ENCODE results near the gene CCDC92B. TPM values are rescaled to one million over a fixed set of nuclear protein-coding genes. Genes with fewer than 3 reads are reported as not detected.
"Not testable (repeated sequence)": the region's sequence is repeated elsewhere in the genome, so short reads cannot be mapped to it uniquely, and the experiment has no call there.

CCDC92B gene
- total and polyA plus RNA-seq, 5 experiments from 2014 or later: 0.16 to 0.30 TPM; not detected in 3

DNA sequence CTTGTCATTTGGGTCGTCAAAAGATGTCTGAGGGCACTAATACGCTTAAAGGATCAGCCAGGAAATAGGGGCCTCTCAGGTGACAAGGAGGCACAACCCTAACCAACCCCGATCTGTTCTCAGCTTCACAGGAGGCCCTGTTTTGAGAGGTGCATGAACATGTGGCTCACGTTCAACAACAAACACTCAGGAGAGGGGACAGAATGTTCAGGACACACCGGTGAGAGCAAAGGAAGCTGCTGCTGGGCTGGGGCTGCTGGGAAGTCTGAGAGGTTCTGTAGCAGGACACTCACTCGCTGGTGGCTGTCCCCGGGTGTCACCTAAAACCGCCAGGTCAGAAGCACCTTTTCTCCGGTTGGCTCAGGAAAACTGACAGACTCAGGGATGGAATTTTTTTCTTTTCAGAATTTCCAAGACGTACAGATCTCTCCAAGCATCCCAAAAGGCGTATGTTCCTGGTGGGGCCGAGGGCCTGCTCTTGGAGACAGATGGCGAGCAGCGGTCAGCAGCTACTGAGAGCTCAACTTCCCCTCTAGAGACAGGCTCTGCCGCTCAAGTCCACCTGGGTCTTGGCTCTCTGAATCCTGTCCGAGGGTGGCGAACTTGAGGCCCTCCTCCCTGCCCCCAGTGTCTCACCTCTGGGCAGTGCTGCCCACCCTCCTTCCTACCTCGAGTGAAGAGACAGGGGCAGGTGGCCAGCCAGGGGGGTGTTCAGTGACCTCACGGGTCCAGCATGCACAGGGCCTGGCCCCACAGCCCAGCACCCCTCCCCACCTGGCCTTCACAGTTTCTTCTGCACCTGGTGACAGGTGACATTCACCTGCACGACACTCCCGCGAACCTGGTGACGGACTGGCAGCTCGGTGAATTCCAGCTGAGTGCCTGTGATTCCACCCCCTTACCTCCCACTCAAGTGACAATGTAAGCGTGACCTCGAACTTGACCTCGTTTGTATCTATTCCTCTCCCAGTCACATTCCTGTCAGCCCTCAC is 60.8 kb downstream of the CCDC92B start:
- POLR2A ChIA-PET: no interaction called here
- Mint-ChIP-seq H3K4me3 (peak overlapping the region in 2 of 10 donors; percentile 20 to 62), H3K9me3 (no peaks in the 10 kb centered on the region), H3K36me3 (peaks cover 0 to 30% (median 0%) of the 10 kb centered on the region in 3 donors), H3K27me3 (no peaks in the 10 kb centered on the region), H3K4me1 (peaks cover 0 to 15% (median 8%) of the 10 kb centered on the region in 4 donors), H3K27ac (peak overlapping the region in 8 of 10 donors; percentile 8 to 88 (median 60))
- ATAC-seq (no peak), DNase-seq (peak in 1 of 10 donors; percentile 16)

DNA sequence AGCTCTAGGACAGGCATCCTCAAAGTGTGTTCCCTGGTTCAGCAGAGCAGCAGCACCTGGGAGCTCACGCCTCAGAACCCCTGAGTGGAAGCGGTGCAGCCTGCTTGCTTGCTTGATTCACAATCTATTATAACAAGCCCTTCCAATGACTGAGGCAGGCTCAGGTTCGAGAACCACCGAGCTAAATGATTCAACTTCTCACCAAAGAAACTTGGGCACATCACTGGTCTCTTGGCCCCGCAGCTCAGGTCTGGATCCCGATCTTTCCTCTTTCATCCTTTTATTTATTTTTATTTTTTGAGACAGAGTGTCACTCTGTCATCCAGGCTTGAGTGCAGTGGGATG is 62.4 kb downstream of the CCDC92B start:
- Mint-ChIP-seq H3K9me3 (no peaks in the 10 kb centered on the region), H3K27me3 (no peaks in the 10 kb centered on the region), H3K4me3 (no peak overlapping the region), H3K36me3 (peaks cover 0 to 37% (median 0%) of the 10 kb centered on the region in 3 donors), H3K27ac (peak overlapping the region in 8 of 10 donors; percentile 11 to 83 (median 54)), H3K4me1 (peaks cover 0 to 15% (median 7%) of the 10 kb centered on the region in 4 donors)
- DNase-seq (no peak), ATAC-seq (no peak)
- POLR2A ChIA-PET: no interaction called here

DNA sequence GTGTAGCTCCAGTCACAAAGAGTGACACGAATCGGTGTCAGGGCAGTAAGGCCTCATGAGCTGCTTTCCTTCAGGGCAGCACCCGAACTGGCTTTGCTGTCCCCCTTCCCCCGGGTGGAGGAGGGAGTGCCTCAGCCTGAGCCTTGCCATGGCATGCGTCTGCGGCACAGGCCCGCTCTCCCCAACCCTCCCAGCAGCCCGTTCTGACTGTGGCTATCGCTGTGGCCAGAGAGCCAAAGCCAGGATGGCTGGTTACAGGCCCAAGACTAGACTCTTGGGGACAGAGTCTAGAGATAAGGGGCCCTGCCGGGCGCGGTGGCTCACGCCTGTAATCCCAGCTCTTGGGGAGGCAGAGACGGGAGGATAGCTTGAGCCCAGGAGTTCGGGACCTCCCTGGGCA is 63.8 kb downstream of the CCDC92B start:
- DNase-seq: no peak
- Mint-ChIP-seq H3K27me3 (no peaks in the 10 kb centered on the region), H3K4me1 (peaks cover 0 to 15% (median 7%) of the 10 kb centered on the region in 4 donors), H3K9me3 (no peaks in the 10 kb centered on the region), H3K27ac (peak overlapping the region in 3 of 10 donors; percentile 27 to 67 (median 28)), H3K36me3 (peaks cover 0 to 42% (median 0%) of the 10 kb centered on the region in 3 donors), H3K4me3 (no peak overlapping the region)
- no peak for ATAC-seq
- POLR2A ChIA-PET: interaction anchor here (0.6 to 0.9 kb wide), 2 partner anchors 40 to 91 kb away, joined by 3 to 8 read pairs; no protein-coding TSS in a partner anchor

DNA sequence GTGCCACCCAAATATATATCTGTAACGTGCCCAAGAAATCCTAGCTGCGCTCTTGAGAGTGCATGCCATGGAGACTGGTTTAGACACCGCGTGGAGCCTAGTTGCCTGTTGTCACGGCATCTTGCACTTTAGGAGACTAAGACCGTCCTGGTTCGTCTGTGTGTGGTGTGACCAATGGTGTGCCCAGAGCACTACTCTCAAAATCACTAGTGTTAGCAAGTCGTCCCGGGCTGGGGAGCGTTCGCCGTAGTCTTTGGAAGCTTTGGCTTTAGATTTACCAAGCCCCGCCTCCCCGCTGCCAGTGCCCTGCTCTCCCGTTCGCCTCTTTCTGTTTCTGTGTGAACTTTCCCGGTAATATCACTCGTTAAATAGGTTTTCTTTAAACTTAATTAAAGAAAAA is 64.9 kb downstream of the CCDC92B start:
- Mint-ChIP-seq H3K4me1 (peaks cover 0 to 15% (median 7%) of the 10 kb centered on the region in 4 donors), H3K4me3 (no peak overlapping the region), H3K27ac (peak overlapping the region in 1 of 10 donors; percentile 33), H3K9me3 (no peaks in the 10 kb centered on the region), H3K36me3 (peaks cover 5 to 50% (median 7%) of the 10 kb centered on the region in 3 donors), H3K27me3 (no peaks in the 10 kb centered on the region)
- DNase-seq: no peak
- ATAC-seq: no peak
- POLR2A ChIA-PET: no interaction called here

DNA sequence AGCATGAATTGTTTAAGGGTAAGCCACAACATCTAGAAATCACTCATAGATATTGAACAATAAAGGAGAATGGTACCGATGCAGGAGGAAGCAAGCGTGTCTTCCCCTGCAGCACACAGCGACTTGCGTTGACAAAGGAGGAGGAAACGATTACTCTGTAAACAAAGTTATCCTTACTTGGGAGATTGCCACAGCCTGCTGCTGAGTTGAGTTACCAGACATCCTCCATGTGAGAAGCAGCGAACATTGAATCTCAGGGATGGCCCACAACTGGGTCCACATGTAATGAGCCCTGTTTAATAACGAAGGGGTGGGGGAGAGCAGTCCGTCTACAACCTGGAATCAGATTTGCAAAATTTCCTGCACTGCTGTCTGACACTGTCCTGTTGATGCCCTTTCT is 65.5 kb downstream of the CCDC92B start:
- POLR2A ChIA-PET: no interaction called here
- H3K36me3 Mint-ChIP-seq: peaks cover 5 to 56% (median 7%) of the 10 kb centered on the region in 3 donors
- H3K4me3 Mint-ChIP-seq: no peak overlapping the region
- H3K27me3 Mint-ChIP-seq: no peaks in the 10 kb centered on the region
- peaks cover 2 to 11% (median 5%) of the 10 kb centered on the region in 4 donors for H3K4me1 Mint-ChIP-seq
- peak overlapping the region in 1 of 10 donors; percentile 33 for H3K27ac Mint-ChIP-seq
- H3K9me3 Mint-ChIP-seq: no peaks in the 10 kb centered on the region
- no peak for ATAC-seq
- DNase-seq: no peak

DNA sequence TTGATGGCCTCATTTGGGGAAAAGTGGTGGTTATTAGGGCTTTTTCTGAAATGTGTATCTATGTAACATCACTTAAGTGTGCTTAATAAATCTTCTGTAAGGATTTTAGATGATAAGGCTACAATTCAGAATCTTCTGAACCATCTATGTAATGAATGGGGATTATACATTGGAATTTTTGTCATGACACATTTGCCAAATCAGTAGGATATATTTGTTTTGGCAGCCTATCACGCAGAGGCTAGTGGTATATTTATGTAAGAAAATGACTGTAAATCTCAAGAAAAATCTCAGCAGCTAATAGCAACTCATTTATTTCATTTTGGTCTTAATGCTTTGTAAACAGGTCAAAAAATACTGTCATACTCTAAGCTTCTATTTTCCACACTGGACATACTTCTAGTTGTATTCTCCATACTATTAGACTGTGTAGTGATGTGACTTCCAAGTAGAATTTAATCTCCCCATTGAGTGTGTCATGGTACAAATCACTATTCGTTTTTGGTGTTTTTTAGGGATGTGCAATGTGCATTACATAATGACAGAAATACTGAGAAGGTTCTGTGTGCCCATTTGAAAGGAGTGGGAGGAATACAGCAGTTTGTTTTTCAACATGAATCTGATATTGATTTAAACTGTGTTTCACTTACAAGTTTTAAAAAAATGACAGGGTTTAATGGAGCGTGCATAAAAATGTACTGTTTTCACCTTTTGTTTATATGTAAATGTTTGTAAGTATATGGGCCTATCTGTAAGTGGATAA is 67.1 kb downstream of the CCDC92B start:
- no peaks in the 10 kb centered on the region for H3K27me3 Mint-ChIP-seq
- H3K4me3 Mint-ChIP-seq: no peak overlapping the region
- ATAC-seq: no peak
- H3K27ac Mint-ChIP-seq: peak overlapping the region in 3 of 10 donors; percentile 21 to 37 (median 28)
- H3K4me1 Mint-ChIP-seq: peaks cover 0 to 4% (median 2%) of the 10 kb centered on the region in 4 donors
- no peak for DNase-seq
- H3K9me3 Mint-ChIP-seq: no peaks in the 10 kb centered on the region
- POLR2A ChIA-PET: no interaction called here
- H3K36me3 Mint-ChIP-seq: peaks cover 5 to 66% (median 8%) of the 10 kb centered on the region in 3 donors

DNA sequence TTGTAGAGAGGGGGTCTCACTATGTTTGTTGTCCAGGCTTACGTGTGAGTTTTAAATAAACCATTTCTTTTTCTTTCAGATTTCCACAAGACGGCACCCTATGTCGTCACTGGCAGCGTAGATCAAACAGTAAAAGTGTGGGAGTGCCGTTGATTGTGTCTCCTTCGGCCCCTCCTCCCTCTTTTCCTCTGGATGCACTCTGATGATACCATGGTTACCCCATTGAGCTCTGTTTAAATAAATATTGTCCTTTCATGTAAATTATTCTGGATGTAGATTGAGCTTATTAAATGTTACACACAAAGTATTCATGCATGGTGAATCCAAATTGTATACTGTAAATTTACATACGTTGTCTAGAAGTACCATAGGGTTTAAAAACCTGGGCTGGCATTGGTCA is 67.8 kb downstream of the CCDC92B start:
- DNase-seq (no peak), ATAC-seq (no peak)
- H3K27ac Mint-ChIP-seq: peak overlapping the region in 1 of 10 donors; percentile 29
- no peaks in the 10 kb centered on the region for H3K27me3 Mint-ChIP-seq
- H3K4me3 Mint-ChIP-seq: no peak overlapping the region
- POLR2A ChIA-PET: no interaction called here
- H3K9me3 Mint-ChIP-seq: no peaks in the 10 kb centered on the region
- peaks cover 5 to 71% (median 12%) of the 10 kb centered on the region in 3 donors for H3K36me3 Mint-ChIP-seq
- H3K4me1 Mint-ChIP-seq: peaks cover 0 to 4% (median 0%) of the 10 kb centered on the region in 4 donors

DNA sequence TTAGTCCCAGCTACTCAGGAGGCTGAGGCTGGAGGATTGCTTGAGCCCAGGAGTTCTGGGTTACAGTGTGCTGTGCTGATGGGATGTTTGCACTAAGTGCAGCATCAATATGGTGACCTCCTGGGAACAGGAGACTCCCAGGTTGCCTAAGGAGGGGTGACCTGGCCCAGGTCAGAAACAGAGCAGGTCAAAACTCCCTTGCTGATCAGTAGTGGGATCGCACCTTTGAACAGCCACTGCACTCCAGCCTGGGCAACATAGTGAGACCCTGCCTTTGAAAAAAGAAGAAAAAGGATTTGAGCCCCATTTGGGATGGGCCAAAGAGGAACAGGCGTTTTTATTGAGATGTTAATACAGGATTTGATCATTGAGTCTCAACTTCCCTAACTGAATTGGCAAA is 68.5 kb downstream of the CCDC92B start:
- H3K36me3 Mint-ChIP-seq: peaks cover 5 to 74% (median 15%) of the 10 kb centered on the region in 3 donors
- H3K9me3 Mint-ChIP-seq: no peaks in the 10 kb centered on the region
- no peaks in the 10 kb centered on the region for H3K27me3 Mint-ChIP-seq
- peaks cover 0 to 4% (median 0%) of the 10 kb centered on the region in 4 donors for H3K4me1 Mint-ChIP-seq
- no peak for DNase-seq
- peak overlapping the region in 3 of 10 donors; percentile 29 to 71 (median 31) for H3K27ac Mint-ChIP-seq
- no peak overlapping the region for H3K4me3 Mint-ChIP-seq
- POLR2A ChIA-PET: no interaction called here
- ATAC-seq: no peak

DNA sequence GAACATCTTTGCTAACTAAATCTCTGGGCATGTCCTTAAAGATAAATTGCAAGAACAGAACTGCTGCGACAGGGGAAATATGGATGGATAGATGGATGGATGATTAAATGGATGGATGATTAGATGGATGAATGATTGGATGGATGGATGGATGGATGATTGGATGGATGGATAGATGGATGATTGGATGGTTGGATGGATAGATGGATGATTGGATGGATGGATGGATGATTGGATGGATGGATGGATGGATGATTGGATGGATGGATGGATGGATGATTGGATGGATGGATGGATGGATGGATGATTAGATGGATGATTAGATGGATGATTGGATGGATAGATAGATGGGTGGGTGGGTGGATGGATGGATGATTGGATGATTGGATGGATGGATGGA is 70.2 kb downstream of the CCDC92B start:
- H3K9me3 Mint-ChIP-seq, H3K4me1 Mint-ChIP-seq, ATAC-seq, H3K27me3 Mint-ChIP-seq, DNase-seq, H3K4me3 Mint-ChIP-seq, POLR2A ChIA-PET: not testable (repeated sequence)
- Mint-ChIP-seq H3K27ac (peak overlapping the region in 5 of 10 donors; percentile 17 to 67 (median 43)), H3K36me3 (peaks cover 5 to 79% (median 20%) of the 10 kb centered on the region in 3 donors)

Small RNAs within 50 kb of the gene (microRNA-seq; reads per million reads assigned to microRNA genes)
- not detected for gene MIR1253 (ENCODE audit: borderline microRNAs expressed)
- not detected for gene MIR6776 (ENCODE audit: borderline microRNAs expressed)

Other genes with a start within 250 kb of the CCDC92B start
- 10 to 100 TPM; 63.9 to 67.2 TPM for gene METTL16, start 237.8 kb downstream of the CCDC92B start, total RNA-seq
- 10 to 100 TPM; 18.7 to 35.1 (median 24.1) TPM for gene METTL16, start 237.8 kb downstream of the CCDC92B start, polyA plus RNA-seq
- gene PAFAH1B1, start 156.0 kb downstream of the CCDC92B start, total RNA-seq: 100 to 1,000 TPM; 153 to 170 TPM
- 10 to 100 TPM; 10.5 to 12.5 (median 11.3) TPM for gene PAFAH1B1, start 156.0 kb downstream of the CCDC92B start, polyA plus RNA-seq
- gene CLUH, start 37.9 kb downstream of the CCDC92B start, total RNA-seq: 10 to 100 TPM; 48.6 to 57.1 TPM
- 10 to 100 TPM in 1 of 3 donors, 1 to 10 TPM in 2; 8.2 to 15.3 (median 8.7) TPM for gene CLUH, start 37.9 kb downstream of the CCDC92B start, polyA plus RNA-seq
- gene RAP1GAP2, start 46.8 kb upstream of the CCDC92B start, total RNA-seq: 1 to 10 TPM in 1 of 2 experiments, under 1 TPM in 1; 0.44 to 1.3 TPM
- gene RAP1GAP2, start 46.8 kb upstream of the CCDC92B start, polyA plus RNA-seq: 1 to 10 TPM in 2 of 3 donors, under 1 TPM in 1; 0.78 to 1.6 (median 1.4) TPM